ENCODE measurements around the gene IVNS1ABP.

The IVNS1ABP gene

GRCh38 chr1:185345913-185346720 lies 29.1 kb upstream of the IVNS1ABP start:
- Histone ChIP-seq H3K4me3 (ENCODE audit: low read length) (no peak overlapping the region), H3K36me3 (ENCODE audit: insufficient read depth, low read length) (no peaks in the 10 kb centered on the region), H3K4me1 (ENCODE audit: insufficient read depth, low read length) (peaks cover 4% of the 10 kb centered on the region), H2AFZ (ENCODE audit: low read depth, low read length) (no peak overlapping the region), H3K27me3 (ENCODE audit: insufficient read depth, low read length) (no peaks in the 10 kb centered on the region), H3K9me3 (ENCODE audit: low read length) (no peaks in the 10 kb centered on the region)

GRCh38 chr1:185343306-185343705 lies 26.3 kb upstream of the IVNS1ABP start:
- Histone ChIP-seq H3K36me3 (ENCODE audit: insufficient read depth, low read length) (no peaks in the 10 kb centered on the region), H3K9me3 (ENCODE audit: low read length) (no peaks in the 10 kb centered on the region), H3K4me1 (ENCODE audit: insufficient read depth, low read length) (peaks cover 4% of the 10 kb centered on the region), H3K27me3 (ENCODE audit: insufficient read depth, low read length) (no peaks in the 10 kb centered on the region), H2AFZ (ENCODE audit: low read depth, low read length) (no peak overlapping the region), H3K4me3 (ENCODE audit: low read length) (no peak overlapping the region)

GRCh38 chr1:185342672-185343259 lies 25.7 kb upstream of the IVNS1ABP start:
- Histone ChIP-seq H3K4me1 (ENCODE audit: insufficient read depth, low read length) (peaks cover 4% of the 10 kb centered on the region), H3K9me3 (ENCODE audit: low read length) (no peaks in the 10 kb centered on the region), H2AFZ (ENCODE audit: low read depth, low read length) (no peak overlapping the region), H3K4me3 (ENCODE audit: low read length) (no peak overlapping the region), H3K36me3 (ENCODE audit: insufficient read depth, low read length) (no peaks in the 10 kb centered on the region), H3K27me3 (ENCODE audit: insufficient read depth, low read length) (no peaks in the 10 kb centered on the region)

- H3K4me1 ChIP-seq (ENCODE audit: insufficient read depth, low read length) = peaks cover 4% of the 10 kb centered on the region
- no peak overlapping the region for H2AFZ ChIP-seq (ENCODE audit: low read depth, low read length)
- H3K9me3 ChIP-seq (ENCODE audit: low read length) = no peaks in the 10 kb centered on the region
- H3K36me3 ChIP-seq (ENCODE audit: insufficient read depth, low read length) = no peaks in the 10 kb centered on the region
- no peaks in the 10 kb centered on the region for H3K27me3 ChIP-seq (ENCODE audit: insufficient read depth, low read length)
- H3K4me3 ChIP-seq (ENCODE audit: low read length) = no peak overlapping the region
Measured at GRCh38 chr1:185342017-185342416, 25.0 kb upstream of the IVNS1ABP start.

- H2AFZ ChIP-seq (ENCODE audit: low read depth, low read length) = no peak overlapping the region
- H3K4me3 ChIP-seq (ENCODE audit: low read length) = no peak overlapping the region
- no peaks in the 10 kb centered on the region for H3K36me3 ChIP-seq (ENCODE audit: insufficient read depth, low read length)
- H3K9me3 ChIP-seq (ENCODE audit: low read length) = no peaks in the 10 kb centered on the region
- H3K4me1 ChIP-seq (ENCODE audit: insufficient read depth, low read length) = peaks cover 4% of the 10 kb centered on the region
- H3K27me3 ChIP-seq (ENCODE audit: insufficient read depth, low read length) = no peaks in the 10 kb centered on the region
Measured at GRCh38 chr1:185341196-185341781, 24.2 kb upstream of the IVNS1ABP start.

GRCh38 chr1:185338719-185339622 lies 21.9 kb upstream of the IVNS1ABP start:
- no peak overlapping the region for H3K4me3 ChIP-seq (ENCODE audit: low read length)
- no peaks in the 10 kb centered on the region for H3K36me3 ChIP-seq (ENCODE audit: insufficient read depth, low read length)
- no peak overlapping the region for H2AFZ ChIP-seq (ENCODE audit: low read depth, low read length)
- no peaks in the 10 kb centered on the region for H3K27me3 ChIP-seq (ENCODE audit: insufficient read depth, low read length)
- peaks cover 6% of the 10 kb centered on the region for H3K4me1 ChIP-seq (ENCODE audit: insufficient read depth, low read length)
- H3K9me3 ChIP-seq (ENCODE audit: low read length) = no peaks in the 10 kb centered on the region

- H3K4me3 ChIP-seq (ENCODE audit: low read length) = no peak overlapping the region
- peaks cover 3% of the 10 kb centered on the region for H3K4me1 ChIP-seq (ENCODE audit: insufficient read depth, low read length)
- H2AFZ ChIP-seq (ENCODE audit: low read depth, low read length) = no peak overlapping the region
- no peaks in the 10 kb centered on the region for H3K9me3 ChIP-seq (ENCODE audit: low read length)
- no peaks in the 10 kb centered on the region for H3K27me3 ChIP-seq (ENCODE audit: insufficient read depth, low read length)
- H3K36me3 ChIP-seq (ENCODE audit: insufficient read depth, low read length) = no peaks in the 10 kb centered on the region
Measured at GRCh38 chr1:185337246-185337645, 20.2 kb upstream of the IVNS1ABP start.

GRCh38 chr1:185334182-185334581 lies 17.1 kb upstream of the IVNS1ABP start:
- H3K4me1 ChIP-seq (ENCODE audit: insufficient read depth, low read length) = peaks cover 3% of the 10 kb centered on the region
- H3K4me3 ChIP-seq (ENCODE audit: low read length) = no peak overlapping the region
- H3K27me3 ChIP-seq (ENCODE audit: insufficient read depth, low read length) = no peaks in the 10 kb centered on the region
- H3K9me3 ChIP-seq (ENCODE audit: low read length) = no peaks in the 10 kb centered on the region
- no peak overlapping the region for H2AFZ ChIP-seq (ENCODE audit: low read depth, low read length)
- no peaks in the 10 kb centered on the region for H3K36me3 ChIP-seq (ENCODE audit: insufficient read depth, low read length)

- H3K4me1 ChIP-seq (ENCODE audit: insufficient read depth, low read length) = no peaks in the 10 kb centered on the region
- no peak overlapping the region for H2AFZ ChIP-seq (ENCODE audit: low read depth, low read length)
- no peaks in the 10 kb centered on the region for H3K9me3 ChIP-seq (ENCODE audit: low read length)
- H3K4me3 ChIP-seq (ENCODE audit: low read length) = no peak overlapping the region
- no peaks in the 10 kb centered on the region for H3K27me3 ChIP-seq (ENCODE audit: insufficient read depth, low read length)
- H3K36me3 ChIP-seq (ENCODE audit: insufficient read depth, low read length) = no peaks in the 10 kb centered on the region
Measured at GRCh38 chr1:185328255-185328654, 11.2 kb upstream of the IVNS1ABP start.

- H3K27me3 ChIP-seq (ENCODE audit: insufficient read depth, low read length) = no peaks in the 10 kb centered on the region
- H3K9me3 ChIP-seq (ENCODE audit: low read length) = no peaks in the 10 kb centered on the region
- H2AFZ ChIP-seq (ENCODE audit: low read depth, low read length) = no peak overlapping the region
- no peak overlapping the region for H3K4me3 ChIP-seq (ENCODE audit: low read length)
- H3K4me1 ChIP-seq (ENCODE audit: insufficient read depth, low read length) = no peaks in the 10 kb centered on the region
- H3K36me3 ChIP-seq (ENCODE audit: insufficient read depth, low read length) = no peaks in the 10 kb centered on the region
Measured at GRCh38 chr1:185325413-185325812, 8.4 kb upstream of the IVNS1ABP start.

- Histone ChIP-seq H3K4me3 (ENCODE audit: low read length) (no peak overlapping the region), H3K9me3 (ENCODE audit: low read length) (no peaks in the 10 kb centered on the region), H3K27me3 (ENCODE audit: insufficient read depth, low read length) (no peaks in the 10 kb centered on the region), H2AFZ (ENCODE audit: low read depth, low read length) (no peak overlapping the region), H3K36me3 (ENCODE audit: insufficient read depth, low read length) (no peaks in the 10 kb centered on the region), H3K4me1 (ENCODE audit: insufficient read depth, low read length) (no peaks in the 10 kb centered on the region)
Measured at GRCh38 chr1:185324118-185324517, 7.1 kb upstream of the IVNS1ABP start.

- Histone ChIP-seq H3K9me3 (ENCODE audit: low read length) (no peaks in the 10 kb centered on the region), H3K4me1 (ENCODE audit: insufficient read depth, low read length) (peaks cover 4% of the 10 kb centered on the region), H3K4me3 (ENCODE audit: low read length) (no peak overlapping the region), H3K27me3 (ENCODE audit: insufficient read depth, low read length) (no peaks in the 10 kb centered on the region), H3K36me3 (ENCODE audit: insufficient read depth, low read length) (no peaks in the 10 kb centered on the region), H2AFZ (ENCODE audit: low read depth, low read length) (no peak overlapping the region)
Measured at GRCh38 chr1:185322636-185323035, 5.6 kb upstream of the IVNS1ABP start.
